Naive thymus-derived CD4-positive, alpha-beta T cell (primary cell): ENCODE results near the gene GRK1. TPM values are rescaled to one million over a fixed set of nuclear protein-coding genes. Genes with fewer than 3 reads are reported as not detected.

Experiments
- ATAC-seq: fragments of 150-1000 bp; cut with Tn5 transposase; 2 replicates; pipeline ENCODE4 v1.10.0; 2021; ENCODE audit warnings: mild to moderate bottlenecking, moderate library complexity
- CTCF ChIA-PET: fragments of 350-600 bp; sonication (Branson Sonifier 250); formaldehyde crosslinking; loops from one replicate; lab custom pipeline; 2021; ENCODE audit warnings: antibody characterized with exemption; lab: Charles Lee
- POLR2A ChIA-PET: fragments of 350-600 bp; sonication (Branson Sonifier 250); formaldehyde crosslinking; loops from one replicate; lab custom pipeline; 2021; ENCODE audit warnings: antibody characterized with exemption, inconsistent platforms; lab: Charles Lee
- DNase-seq, 9 donors: peaks; one replicate each; pipeline versions ENCODE4 v3.0.0 to v3.0.0-alpha.2; 2020 to 2022; ENCODE audit warnings: mixed read lengths in 1 of 9
- H3K27ac ChIP-seq: one replicate; pipeline ENCODE4 v1.7.0; 2013; ENCODE audit warnings: mild to moderate bottlenecking, low read depth, low read length, moderate library complexity
- H3K27me3 ChIP-seq, 2 donors: one replicate each; pipeline ENCODE4 v1.7.0; 2013; ENCODE audit warnings: low read length in 2 of 2, mild to moderate bottlenecking in 2 of 2, moderate library complexity in 2 of 2; ENCODE audit not compliant: control insufficient read depth in 2 of 2, insufficient read depth in 2 of 2
- H3K36me3 ChIP-seq, 3 experiments: 1 replicate in 2 of 3; 2 replicates in 1 of 3; pipeline ENCODE4 v1.7.0; 2013; ENCODE audit warnings: low read length in 3 of 3, mild to moderate bottlenecking in 3 of 3, moderate library complexity in 1 of 3; ENCODE audit not compliant: insufficient read depth in 3 of 3, control insufficient read depth in 2 of 3
- H3K4me1 ChIP-seq, 2 donors: one replicate each; pipeline ENCODE4 v1.7.0; 2013; ENCODE audit warnings: low read length in 2 of 2, mild to moderate bottlenecking in 2 of 2, moderate library complexity in 1 of 2; ENCODE audit not compliant: control insufficient read depth in 2 of 2, insufficient read depth in 2 of 2
- H3K4me3 ChIP-seq: 2 replicates; pipeline ENCODE4 v1.7.0; 2013; ENCODE audit warnings: mild to moderate bottlenecking, low read length
- H3K9me3 ChIP-seq, 3 experiments: 1 replicate in 2 of 3; 2 replicates in 1 of 3; pipeline ENCODE4 v1.7.0; 2013; ENCODE audit warnings: low read length in 3 of 3; ENCODE audit not compliant: control insufficient read depth in 2 of 3
- H3K27ac Mint-ChIP-seq, 9 donors: one replicate each; pipeline ENCODE4 v1.8.0; 2020 to 2022; ENCODE audit warnings: mixed read lengths in 9 of 9, mild to moderate bottlenecking in 8 of 9, moderate library complexity in 5 of 9, inconsistent platforms in 2 of 9
- H3K27me3 Mint-ChIP-seq, 5 donors: one replicate each; pipeline ENCODE4 v1.8.0; 2021 to 2022; ENCODE audit warnings: mixed read lengths in 5 of 5, mild to moderate bottlenecking in 1 of 5
- H3K36me3 Mint-ChIP-seq, 5 donors: one replicate each; pipeline ENCODE4 v1.8.0; 2020 to 2022; ENCODE audit warnings: mixed read lengths in 5 of 5, mild to moderate bottlenecking in 3 of 5, inconsistent platforms in 1 of 5
- H3K4me1 Mint-ChIP-seq, 7 donors: one replicate each; pipeline ENCODE4 v1.8.0; 2020 to 2022; ENCODE audit warnings: mixed read lengths in 7 of 7, mild to moderate bottlenecking in 3 of 7, inconsistent platforms in 1 of 7
- H3K4me3 Mint-ChIP-seq, 10 donors: one replicate each; pipeline ENCODE4 v1.8.0; 2020 to 2022; ENCODE audit warnings: mild to moderate bottlenecking in 10 of 10, mixed read lengths in 10 of 10, moderate library complexity in 6 of 10, inconsistent platforms in 2 of 10
- H3K9me3 Mint-ChIP-seq, 11 donors: one replicate each; pipeline ENCODE4 v1.8.0; 2020 to 2022; ENCODE audit warnings: mixed read lengths in 11 of 11, mild to moderate bottlenecking in 4 of 11, inconsistent platforms in 1 of 11, moderate library complexity in 1 of 11
- intact Hi-C, 2 donors: fragments of 100-400 bp; cut with micrococcal nuclease; formaldehyde crosslinking; loops; one replicate each; pipeline ENCODE4 v1.15.1; 2023
- polyA plus RNA-seq, 2 donors: library from polyadenylated mRNA; unstranded; fragments of 300-500 nt; fragmentation: Illumina TruSeq; gene quantifications; one replicate each; pipeline ENCODE4 v1.2.3, GENCODE V29; 2021
- total RNA-seq, 6 experiments: library from RNA in 5 of 6; stranded (reverse) in 5 of 6; gene quantifications; 1 replicate in 5 of 6; 2 replicates in 1 of 6; pipeline ENCODE4 v1.2.3 and lab custom pipeline; 2021 to 2026

Gene GRK1
- total and polyA plus RNA-seq, 7 experiments from 2014 or later, result not detected

GRCh38 chr13:113632706-113633484 is 34.1 kb upstream of the GRK1 start:
- Histone ChIP-seq H3K4me1 (peaks cover 0 to 27% of the 10 kb centered on the region in 2 donors), H3K36me3 (peaks cover 0 to 19% (median 0%) of the 10 kb centered on the region in 3 experiments), H3K4me3 (no peak overlapping the region), H3K27me3 (no peaks in the 10 kb centered on the region), H3K27ac (no peak overlapping the region), H3K9me3 (no peaks in the 10 kb centered on the region)
- DNase-seq (no peak), ATAC-seq (no peak)
- Mint-ChIP-seq H3K27ac (peak overlapping the region in 8 of 9 donors; percentile 79 to 95 (median 89)), H3K4me3 (peak overlapping the region in 9 of 10 donors; percentile 9 to 81 (median 60)), H3K4me1 (peaks cover 8 to 61% (median 43%) of the 10 kb centered on the region in 7 donors), H3K27me3 (no peaks in the 10 kb centered on the region), H3K36me3 (peaks cover 3 to 62% (median 22%) of the 10 kb centered on the region in 5 donors), H3K9me3 (peaks cover 0 to 3% (median 0%) of the 10 kb centered on the region in 11 donors)
- POLR2A ChIA-PET, result interaction anchor here (0.7 kb wide), 1 partner anchor 94 kb away, joined by 3 read pairs; no protein-coding TSS in a partner anchor
- intact Hi-C loops, result no loop called here
- CTCF ChIA-PET, result interaction anchor here (1.4 kb wide), 1 partner anchor 9 kb away, joined by 4 read pairs; no protein-coding TSS in a partner anchor

DNA sequence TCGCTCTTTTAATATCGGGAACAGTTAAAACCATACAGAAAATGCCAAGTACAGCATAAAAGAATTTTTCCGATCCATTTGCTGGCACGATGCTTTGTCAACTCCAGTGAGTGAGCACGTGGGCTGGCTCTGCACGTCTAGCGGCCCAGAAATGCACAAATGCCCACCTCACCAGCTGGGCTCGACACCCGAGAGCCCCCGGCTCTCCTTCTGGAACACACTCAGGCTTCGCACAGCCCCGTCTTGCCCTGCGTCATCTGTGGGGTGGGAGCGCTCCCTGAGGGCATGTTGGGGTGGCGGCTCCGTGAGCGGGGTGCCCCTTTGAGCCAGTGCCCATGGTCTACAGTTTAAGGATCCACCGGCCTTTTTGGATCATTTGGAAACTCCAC is 33.5 kb upstream of the GRK1 start:
- intact Hi-C loops, result no loop called here
- Mint-ChIP-seq H3K27me3 (no peaks in the 10 kb centered on the region), H3K36me3 (peaks cover 3 to 62% (median 22%) of the 10 kb centered on the region in 5 donors), H3K27ac (peak overlapping the region in 8 of 9 donors; percentile 79 to 98 (median 92)), H3K9me3 (peaks cover 0 to 3% (median 0%) of the 10 kb centered on the region in 11 donors), H3K4me3 (peak overlapping the region in 7 of 10 donors; percentile 60 to 86 (median 81)), H3K4me1 (peaks cover 8 to 58% (median 43%) of the 10 kb centered on the region in 7 donors)
- ATAC-seq (no peak), DNase-seq (no peak)
- Histone ChIP-seq H3K36me3 (peaks cover 0 to 24% (median 0%) of the 10 kb centered on the region in 3 experiments), H3K27me3 (no peaks in the 10 kb centered on the region), H3K27ac (peak overlapping the region; percentile 61), H3K4me1 (peaks cover 0 to 27% of the 10 kb centered on the region in 2 donors), H3K4me3 (no peak overlapping the region), H3K9me3 (no peaks in the 10 kb centered on the region)
- ChIA-PET POLR2A (no interaction called here), CTCF (interaction anchor here (1.4 kb wide), 1 partner anchor 9 kb away, joined by 4 read pairs; no protein-coding TSS in a partner anchor)

GRCh38 chr13:113634279-113635047 is 32.6 kb upstream of the GRK1 start:
- Mint-ChIP-seq H3K27ac (peak overlapping the region; percentile 5 to 98 (median 90)), H3K36me3 (peaks cover 3 to 60% (median 25%) of the 10 kb centered on the region in 5 donors), H3K4me3 (peak overlapping the region in 9 of 10 donors; percentile 54 to 86 (median 70)), H3K27me3 (no peaks in the 10 kb centered on the region), H3K9me3 (peaks cover 0 to 3% (median 0%) of the 10 kb centered on the region in 11 donors), H3K4me1 (peaks cover 8 to 54% (median 43%) of the 10 kb centered on the region in 7 donors)
- Histone ChIP-seq H3K27me3 (no peaks in the 10 kb centered on the region), H3K27ac (peak overlapping the region; percentile 61), H3K4me1 (peaks cover 0 to 27% of the 10 kb centered on the region in 2 donors), H3K9me3 (no peaks in the 10 kb centered on the region), H3K36me3 (peaks cover 0 to 24% (median 0%) of the 10 kb centered on the region in 3 experiments), H3K4me3 (peak overlapping the region; percentile 29)
- ChIA-PET CTCF (interaction anchor here (0.6 to 1.1 kb wide), 2 partner anchors 63 to 73 kb away, joined by 3 read pairs; no protein-coding TSS in a partner anchor), POLR2A (interaction anchor here (0.7 to 1.4 kb wide), 4 partner anchors 9 to 48 kb away, joined by 3 to 5 read pairs (median 4); no protein-coding TSS in a partner anchor)
- intact Hi-C loops, result loop anchor here in 1 of 2 donors (1.0 kb wide), 1 partner anchor 144 kb away; the partner anchor contains the start of gene DCUN1D2
- ATAC-seq (peak; percentile 89), DNase-seq (peak in 7 of 9 donors; percentile 44 to 89 (median 84))

- Histone ChIP-seq H3K27me3 (no peaks in the 10 kb centered on the region), H3K27ac (peak overlapping the region; percentile 61), H3K4me1 (peaks cover 0 to 27% of the 10 kb centered on the region in 2 donors), H3K36me3 (peaks cover 0 to 24% (median 0%) of the 10 kb centered on the region in 3 experiments), H3K4me3 (peak overlapping the region; percentile 29), H3K9me3 (no peaks in the 10 kb centered on the region)
- intact Hi-C loops, result no loop called here
- Mint-ChIP-seq H3K4me3 (peak overlapping the region in 8 of 10 donors; percentile 62 to 86 (median 72)), H3K27me3 (no peaks in the 10 kb centered on the region), H3K27ac (peak overlapping the region in 8 of 9 donors; percentile 79 to 98 (median 92)), H3K9me3 (peaks cover 0 to 3% (median 0%) of the 10 kb centered on the region in 11 donors), H3K4me1 (peaks cover 8 to 53% (median 43%) of the 10 kb centered on the region in 7 donors), H3K36me3 (peaks cover 3 to 65% (median 27%) of the 10 kb centered on the region in 5 donors)
- ATAC-seq (no peak), DNase-seq (no peak)
- POLR2A ChIA-PET, result interaction anchor here (0.7 to 1.4 kb wide), 4 partner anchors 9 to 49 kb away, joined by 3 to 5 read pairs (median 4); no protein-coding TSS in a partner anchor
- CTCF ChIA-PET, result interaction anchor here (0.6 to 1.1 kb wide), 2 partner anchors 63 to 73 kb away, joined by 3 read pairs; no protein-coding TSS in a partner anchor
Observed at GRCh38 chr13:113635048-113635420, 32.0 kb upstream of the GRK1 start.

DNA sequence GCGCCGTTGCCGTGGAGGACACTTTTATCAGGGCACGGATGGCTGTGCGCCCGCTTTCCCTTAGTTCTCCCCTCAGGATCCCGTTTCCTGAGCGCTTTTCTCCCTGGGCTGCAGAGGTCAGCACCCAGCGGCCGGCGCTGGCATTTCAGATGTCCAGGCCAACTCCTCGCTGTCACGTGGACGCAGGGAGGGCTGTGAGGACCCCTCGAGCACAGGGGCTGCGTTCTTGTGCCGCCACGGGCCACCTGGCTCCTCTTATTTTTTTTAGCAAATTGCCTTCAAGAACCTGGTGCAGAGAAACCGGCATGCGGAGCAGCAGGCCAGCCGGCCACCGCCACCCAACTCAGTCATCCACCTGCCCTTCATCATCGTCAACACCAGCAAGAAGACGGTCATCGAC is 31.3 kb upstream of the GRK1 start:
- no peak overlapping the region for H3K4me3 ChIP-seq
- Mint-ChIP-seq H3K9me3 (peaks cover 0 to 3% (median 0%) of the 10 kb centered on the region in 11 donors), H3K27ac (peak overlapping the region in 8 of 9 donors; percentile 51 to 98 (median 87)), H3K27me3 (no peaks in the 10 kb centered on the region), H3K4me1 (peaks cover 8 to 52% (median 40%) of the 10 kb centered on the region in 7 donors), H3K4me3 (peak overlapping the region in 2 of 10 donors; percentile 7 to 25), H3K36me3 (peaks cover 3 to 67% (median 33%) of the 10 kb centered on the region in 5 donors)
- H3K27ac ChIP-seq, result peak overlapping the region; percentile 61
- H3K4me1 ChIP-seq, result peaks cover 0 to 27% of the 10 kb centered on the region in 2 donors
- DNase-seq (no peak), ATAC-seq (no peak)
- CTCF ChIA-PET, result no interaction called here
- peaks cover 0 to 24% (median 0%) of the 10 kb centered on the region in 3 experiments for H3K36me3 ChIP-seq
- POLR2A ChIA-PET, result no interaction called here
- intact Hi-C loops, result no loop called here
- H3K27me3 ChIP-seq, result no peaks in the 10 kb centered on the region
- H3K9me3 ChIP-seq, result no peaks in the 10 kb centered on the region
